ENCODE data around the gene ZNF346.
"Not testable (repeated sequence)": the region's sequence is repeated elsewhere in the genome, so short reads cannot be mapped to it uniquely, and the experiment has no call there.

Gene ZNF346

GRCh38 chr5:177022386-177023302 lies at the start of gene ZNF346:
Gene ZNF346, plus strand, starts transcription at chr5:177022696. Its CDS starts 43 bp downstream, at chr5:177022739.
- DNase-seq (ENCODE audit: low read depth in 2 of 2): peak; percentile 85 to 87

GRCh38 chr5:176979669-176980068 lies 42.8 kb upstream of the ZNF346 start:
- no peak for DNase-seq (ENCODE audit: low read depth in 2 of 2)

GRCh38 chr5:176980818-176981217 lies 41.7 kb upstream of the ZNF346 start:
- DNase-seq (ENCODE audit: low read depth in 2 of 2): no peak

- DNase-seq (ENCODE audit: low read depth in 2 of 2): not testable (repeated sequence)
Measured at GRCh38 chr5:176983112-176983511, 39.4 kb upstream of the ZNF346 start.

GRCh38 chr5:176983593-176983992 lies 38.9 kb upstream of the ZNF346 start:
- DNase-seq (ENCODE audit: low read depth in 2 of 2): not testable (repeated sequence)

GRCh38 chr5:176984176-176984575 lies 38.3 kb upstream of the ZNF346 start:
- DNase-seq (ENCODE audit: low read depth in 2 of 2): not testable (repeated sequence)

GRCh38 chr5:176985516-176985915 lies 37.0 kb upstream of the ZNF346 start:
- DNase-seq (ENCODE audit: low read depth in 2 of 2): peak in 1 of 2 donors; percentile 8

- DNase-seq (ENCODE audit: low read depth in 2 of 2): no peak
Measured at GRCh38 chr5:176986280-176986679, 36.2 kb upstream of the ZNF346 start.

- no peak for DNase-seq (ENCODE audit: low read depth in 2 of 2)
Measured at GRCh38 chr5:176987583-176987982, 34.9 kb upstream of the ZNF346 start.

GRCh38 chr5:176993081-176993480 lies 29.4 kb upstream of the ZNF346 start:
- DNase-seq (ENCODE audit: low read depth in 2 of 2): not testable (repeated sequence)

GRCh38 chr5:176994460-176995121 lies 27.9 kb upstream of the ZNF346 start:
- DNase-seq (ENCODE audit: low read depth in 2 of 2): no peak

- no peak for DNase-seq (ENCODE audit: low read depth in 2 of 2)
Measured at GRCh38 chr5:176995122-176995490, 27.4 kb upstream of the ZNF346 start.

- no peak for DNase-seq (ENCODE audit: low read depth in 2 of 2)
Measured at GRCh38 chr5:176995896-176996767, 26.4 kb upstream of the ZNF346 start.

- DNase-seq (ENCODE audit: low read depth in 2 of 2): no peak
Measured at GRCh38 chr5:176996780-176997179, 25.7 kb upstream of the ZNF346 start.

GRCh38 chr5:176998828-176999227 lies 23.7 kb upstream of the ZNF346 start:
- no peak for DNase-seq (ENCODE audit: low read depth in 2 of 2)

GRCh38 chr5:176999526-176999925 lies 23.0 kb upstream of the ZNF346 start:
- not testable (repeated sequence) for DNase-seq (ENCODE audit: low read depth in 2 of 2)

- no peak for DNase-seq (ENCODE audit: low read depth in 2 of 2)
Measured at GRCh38 chr5:177003649-177004048, 18.8 kb upstream of the ZNF346 start.

GRCh38 chr5:177004961-177005360 lies 17.5 kb upstream of the ZNF346 start:
- DNase-seq (ENCODE audit: low read depth in 2 of 2): no peak

- DNase-seq (ENCODE audit: low read depth in 2 of 2): peak; percentile 39 to 59
Measured at GRCh38 chr5:177005619-177006264, 16.8 kb upstream of the ZNF346 start.

- peak; percentile 88 to 91 for DNase-seq (ENCODE audit: low read depth in 2 of 2)
Measured at GRCh38 chr5:177006265-177006972, 16.1 kb upstream of the ZNF346 start, which contains the start of gene UIMC1. Gene UIMC1, minus strand, starts transcription at chr5:177006779. Its CDS starts 24,164 bp downstream, at chr5:176982615.

- DNase-seq (ENCODE audit: low read depth in 2 of 2): no peak
Measured at GRCh38 chr5:177008716-177009115, 13.8 kb upstream of the ZNF346 start.
